SK-N-SH treated with all-trans-retinoic acid at 6 μM for 48 hours (cell line): ENCODE data around the gene ZBTB9.

ENCODE experiments used
- ATAC-seq: fragments of 200-7000 bp; cut with Tn5 transposase; 3 replicates; pipeline ENCODE4 v1.9.1; 2020; ENCODE audit warnings: mild to moderate bottlenecking, moderate library complexity
- ARNTL ChIP-seq: fragments of 450-650 bp; formaldehyde crosslinking; IDR thresholded peaks from 2 replicates; pipeline ENCODE4 v1.5.0; 2020; ENCODE audit warnings: low read depth, mild to moderate bottlenecking, moderate library complexity, borderline replicate concordance
- BACH2 ChIP-seq: fragments of 250-450 bp; sonication (Bioruptor Pico); IDR thresholded peaks from 2 replicates; pipeline ENCODE4 v1.9.0; 2021; ENCODE audit warnings: mild to moderate bottlenecking, borderline replicate concordance
- CSDC2 ChIP-seq: fragments of 250-450 bp; sonication (Bioruptor Pico); IDR thresholded peaks from 2 replicates; pipeline ENCODE4 v1.5.0; 2020; ENCODE audit warnings: mild to moderate bottlenecking, moderate library complexity
- ESRRG ChIP-seq: fragments of 250-450 bp; sonication (Bioruptor Pico); IDR thresholded peaks from 2 replicates; pipeline ENCODE4 v1.6.1; 2021; ENCODE audit warnings: mild to moderate bottlenecking
- GLIS3 ChIP-seq: fragments of 250-450 bp; sonication (Bioruptor Pico); IDR thresholded peaks from 2 replicates; pipeline ENCODE4 v1.5.0; 2020; ENCODE audit warnings: mild to moderate bottlenecking, moderate library complexity
- ISL1 ChIP-seq: fragments of 250-450 bp; sonication (Bioruptor Pico); IDR thresholded peaks from 2 replicates; pipeline ENCODE4 v2.1.2; 2022; ENCODE audit warnings: mild to moderate bottlenecking, moderate library complexity
- OSR1 ChIP-seq: fragments of 250-450 bp; sonication (Bioruptor Pico); IDR thresholded peaks from 2 replicates; pipeline ENCODE4 v1.8.0; 2022; ENCODE audit warnings: moderate library complexity, mild to moderate bottlenecking, inconsistent platforms
- PPARA ChIP-seq: fragments of 250-450 bp; sonication (Bioruptor Pico); IDR thresholded peaks from 2 replicates; pipeline ENCODE4 v1.5.0; 2020; ENCODE audit warnings: mild to moderate bottlenecking, borderline replicate concordance
- RARB ChIP-seq: fragments of 250-450 bp; sonication (Bioruptor Pico); IDR thresholded peaks from 2 replicates; pipeline ENCODE4 v1.8.0; 2021; ENCODE audit warnings: mild to moderate bottlenecking, moderate library complexity
- SNAI2 ChIP-seq: fragments of 250-450 bp; sonication (Bioruptor Pico); IDR thresholded peaks from 2 replicates; pipeline ENCODE4 v1.5.0; 2020; ENCODE audit warnings: mild to moderate bottlenecking, moderate library complexity
- TCF4 ChIP-seq: fragments of 250-450 bp; sonication (Bioruptor Pico); IDR thresholded peaks from 2 replicates; pipeline ENCODE4 v1.8.0; 2021; ENCODE audit warnings: mild to moderate bottlenecking, moderate library complexity, borderline replicate concordance
- TOX ChIP-seq: fragments of 250-450 bp; sonication (Bioruptor Pico); IDR thresholded peaks from 2 replicates; pipeline ENCODE4 v1.8.0; 2021; ENCODE audit warnings: mild to moderate bottlenecking, moderate library complexity, borderline replicate concordance
- ZC3H10 ChIP-seq: fragments of 250-450 bp; sonication (Bioruptor Pico); IDR thresholded peaks from 2 replicates; pipeline ENCODE4 v1.5.1; 2021; ENCODE audit warnings: mild to moderate bottlenecking, moderate library complexity
- ZFP3 ChIP-seq: fragments of 250-450 bp; sonication (Bioruptor Pico); IDR thresholded peaks from 2 replicates; pipeline ENCODE4 v1.5.0; 2020; ENCODE audit warnings: mild to moderate bottlenecking, moderate library complexity
- ZFP30 ChIP-seq: fragments of 450-650 bp; formaldehyde crosslinking; IDR thresholded peaks from 2 replicates; pipeline ENCODE4 v1.5.0; 2022; ENCODE audit warnings: mild to moderate bottlenecking, moderate library complexity
- ZNF565 ChIP-seq: fragments of 450-650 bp; formaldehyde crosslinking; conservative IDR thresholded peaks from 2 replicates; pipeline ENCODE4 v1.5.0; 2020; ENCODE audit warnings: low read depth, mild to moderate bottlenecking, moderate library complexity
- ZNF8 ChIP-seq: fragments of 450-650 bp; formaldehyde crosslinking; IDR thresholded peaks from 2 replicates; pipeline ENCODE4 v1.5.0; 2020; ENCODE audit warnings: mild to moderate bottlenecking, moderate library complexity
- TF ChIP-seq, protein P1 (sequence below): fragments of 250-450 bp; sonication (Bioruptor Pico); IDR thresholded peaks from 2 replicates; pipeline ENCODE4 v1.8.0; 2021; ENCODE audit warnings: low read depth, mild to moderate bottlenecking, moderate library complexity, borderline replicate concordance
- TF ChIP-seq, protein P2 (sequence below): fragments of 250-450 bp; sonication (Bioruptor Pico); IDR thresholded peaks from 2 replicates; pipeline ENCODE4 v1.5.0; 2020; ENCODE audit warnings: mild to moderate bottlenecking, moderate library complexity
- TF ChIP-seq, protein P3 (sequence below): fragments of 250-450 bp; sonication (Bioruptor Pico); IDR thresholded peaks from 2 replicates; pipeline ENCODE4 v1.8.0; 2020; ENCODE audit warnings: mild to moderate bottlenecking, moderate library complexity, borderline replicate concordance
- TF ChIP-seq, protein P4 (sequence below): fragments of 250-450 bp; sonication (Bioruptor Pico); IDR thresholded peaks from 2 replicates; pipeline ENCODE4 v1.5.1; 2020; ENCODE audit warnings: low read depth, mild to moderate bottlenecking, moderate library complexity
- TF ChIP-seq, protein P5 (sequence below): fragments of 250-450 bp; sonication (Bioruptor Pico); IDR thresholded peaks from 2 replicates; pipeline ENCODE4 v1.5.1; 2021; ENCODE audit warnings: mild to moderate bottlenecking, moderate library complexity

Gene ZBTB9

DNA sequence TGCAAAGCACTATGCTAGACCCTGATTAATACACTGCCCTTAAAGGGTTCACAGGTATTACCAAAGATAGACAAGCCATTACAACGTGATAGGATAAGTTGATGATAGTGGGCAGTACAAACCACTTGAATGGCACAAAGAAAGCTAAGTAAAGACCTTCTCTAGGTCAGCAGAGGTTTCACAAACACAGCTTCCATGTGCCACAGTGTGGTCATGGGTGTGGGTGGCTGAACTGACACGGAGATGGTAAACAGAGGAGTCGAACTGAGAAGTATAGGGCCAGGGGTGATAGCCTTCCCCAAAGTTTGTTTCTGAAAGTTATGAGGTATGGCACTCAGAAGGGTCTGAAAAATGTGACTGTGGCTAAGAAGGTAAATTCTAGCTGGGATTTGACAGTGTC is 4.3 kb downstream of the ZBTB9 start:
- ATAC-seq = no peak
- TF ChIP-seq, protein P1, sequence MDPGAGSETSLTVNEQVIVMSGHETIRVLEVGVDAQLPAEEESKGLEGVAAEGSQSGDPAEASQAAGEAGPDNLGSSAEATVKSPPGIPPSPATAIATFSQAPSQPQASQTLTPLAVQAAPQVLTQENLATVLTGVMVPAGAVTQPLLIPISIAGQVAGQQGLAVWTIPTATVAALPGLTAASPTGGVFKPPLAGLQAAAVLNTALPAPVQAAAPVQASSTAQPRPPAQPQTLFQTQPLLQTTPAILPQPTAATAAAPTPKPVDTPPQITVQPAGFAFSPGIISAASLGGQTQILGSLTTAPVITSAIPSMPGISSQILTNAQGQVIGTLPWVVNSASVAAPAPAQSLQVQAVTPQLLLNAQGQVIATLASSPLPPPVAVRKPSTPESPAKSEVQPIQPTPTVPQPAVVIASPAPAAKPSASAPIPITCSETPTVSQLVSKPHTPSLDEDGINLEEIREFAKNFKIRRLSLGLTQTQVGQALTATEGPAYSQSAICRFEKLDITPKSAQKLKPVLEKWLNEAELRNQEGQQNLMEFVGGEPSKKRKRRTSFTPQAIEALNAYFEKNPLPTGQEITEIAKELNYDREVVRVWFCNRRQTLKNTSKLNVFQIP (CRISPR knock-in tag) = no peak
- TF ChIP-seq SNAI2 (CRISPR knock-in tag) = no peak
- TF ChIP-seq, protein P2, sequence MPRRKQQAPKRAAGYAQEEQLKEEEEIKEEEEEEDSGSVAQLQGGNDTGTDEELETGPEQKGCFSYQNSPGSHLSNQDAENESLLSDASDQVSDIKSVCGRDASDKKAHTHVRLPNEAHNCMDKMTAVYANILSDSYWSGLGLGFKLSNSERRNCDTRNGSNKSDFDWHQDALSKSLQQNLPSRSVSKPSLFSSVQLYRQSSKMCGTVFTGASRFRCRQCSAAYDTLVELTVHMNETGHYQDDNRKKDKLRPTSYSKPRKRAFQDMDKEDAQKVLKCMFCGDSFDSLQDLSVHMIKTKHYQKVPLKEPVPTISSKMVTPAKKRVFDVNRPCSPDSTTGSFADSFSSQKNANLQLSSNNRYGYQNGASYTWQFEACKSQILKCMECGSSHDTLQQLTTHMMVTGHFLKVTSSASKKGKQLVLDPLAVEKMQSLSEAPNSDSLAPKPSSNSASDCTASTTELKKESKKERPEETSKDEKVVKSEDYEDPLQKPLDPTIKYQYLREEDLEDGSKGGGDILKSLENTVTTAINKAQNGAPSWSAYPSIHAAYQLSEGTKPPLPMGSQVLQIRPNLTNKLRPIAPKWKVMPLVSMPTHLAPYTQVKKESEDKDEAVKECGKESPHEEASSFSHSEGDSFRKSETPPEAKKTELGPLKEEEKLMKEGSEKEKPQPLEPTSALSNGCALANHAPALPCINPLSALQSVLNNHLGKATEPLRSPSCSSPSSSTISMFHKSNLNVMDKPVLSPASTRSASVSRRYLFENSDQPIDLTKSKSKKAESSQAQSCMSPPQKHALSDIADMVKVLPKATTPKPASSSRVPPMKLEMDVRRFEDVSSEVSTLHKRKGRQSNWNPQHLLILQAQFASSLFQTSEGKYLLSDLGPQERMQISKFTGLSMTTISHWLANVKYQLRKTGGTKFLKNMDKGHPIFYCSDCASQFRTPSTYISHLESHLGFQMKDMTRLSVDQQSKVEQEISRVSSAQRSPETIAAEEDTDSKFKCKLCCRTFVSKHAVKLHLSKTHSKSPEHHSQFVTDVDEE (CRISPR knock-in tag) = no peak
- no peak for TF ChIP-seq ISL1 (CRISPR knock-in tag)
- TF ChIP-seq BACH2 (CRISPR knock-in tag) = no peak
- TF ChIP-seq, protein P3, sequence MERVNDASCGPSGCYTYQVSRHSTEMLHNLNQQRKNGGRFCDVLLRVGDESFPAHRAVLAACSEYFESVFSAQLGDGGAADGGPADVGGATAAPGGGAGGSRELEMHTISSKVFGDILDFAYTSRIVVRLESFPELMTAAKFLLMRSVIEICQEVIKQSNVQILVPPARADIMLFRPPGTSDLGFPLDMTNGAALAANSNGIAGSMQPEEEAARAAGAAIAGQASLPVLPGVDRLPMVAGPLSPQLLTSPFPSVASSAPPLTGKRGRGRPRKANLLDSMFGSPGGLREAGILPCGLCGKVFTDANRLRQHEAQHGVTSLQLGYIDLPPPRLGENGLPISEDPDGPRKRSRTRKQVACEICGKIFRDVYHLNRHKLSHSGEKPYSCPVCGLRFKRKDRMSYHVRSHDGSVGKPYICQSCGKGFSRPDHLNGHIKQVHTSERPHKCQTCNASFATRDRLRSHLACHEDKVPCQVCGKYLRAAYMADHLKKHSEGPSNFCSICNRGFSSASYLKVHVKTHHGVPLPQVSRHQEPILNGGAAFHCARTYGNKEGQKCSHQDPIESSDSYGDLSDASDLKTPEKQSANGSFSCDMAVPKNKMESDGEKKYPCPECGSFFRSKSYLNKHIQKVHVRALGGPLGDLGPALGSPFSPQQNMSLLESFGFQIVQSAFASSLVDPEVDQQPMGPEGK (CRISPR knock-in tag) = no peak
- TF ChIP-seq ZNF565 = no peak
- no peak for TF ChIP-seq GLIS3
- TF ChIP-seq, protein P4, sequence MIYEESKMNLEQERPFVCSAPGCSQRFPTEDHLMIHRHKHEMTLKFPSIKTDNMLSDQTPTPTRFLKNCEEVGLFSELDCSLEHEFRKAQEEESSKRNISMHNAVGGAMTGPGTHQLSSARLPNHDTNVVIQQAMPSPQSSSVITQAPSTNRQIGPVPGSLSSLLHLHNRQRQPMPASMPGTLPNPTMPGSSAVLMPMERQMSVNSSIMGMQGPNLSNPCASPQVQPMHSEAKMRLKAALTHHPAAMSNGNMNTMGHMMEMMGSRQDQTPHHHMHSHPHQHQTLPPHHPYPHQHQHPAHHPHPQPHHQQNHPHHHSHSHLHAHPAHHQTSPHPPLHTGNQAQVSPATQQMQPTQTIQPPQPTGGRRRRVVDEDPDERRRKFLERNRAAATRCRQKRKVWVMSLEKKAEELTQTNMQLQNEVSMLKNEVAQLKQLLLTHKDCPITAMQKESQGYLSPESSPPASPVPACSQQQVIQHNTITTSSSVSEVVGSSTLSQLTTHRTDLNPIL (CRISPR knock-in tag) = no peak
- TF ChIP-seq CSDC2 = no peak
- TF ChIP-seq RARB (CRISPR knock-in tag) = no peak
- no peak for TF ChIP-seq ZC3H10 (CRISPR knock-in tag)
- no peak for TF ChIP-seq OSR1 (CRISPR knock-in tag)
- no peak for TF ChIP-seq ZNF8 (CRISPR knock-in tag)
- no peak for TF ChIP-seq ZFP30 (CRISPR knock-in tag)
- TF ChIP-seq TCF4 (CRISPR knock-in tag) = no peak
- TF ChIP-seq ZFP3 (CRISPR knock-in tag) = no peak
- no peak for TF ChIP-seq ARNTL (CRISPR knock-in tag)
- TF ChIP-seq, all 23 proteins: peak for 0

DNA sequence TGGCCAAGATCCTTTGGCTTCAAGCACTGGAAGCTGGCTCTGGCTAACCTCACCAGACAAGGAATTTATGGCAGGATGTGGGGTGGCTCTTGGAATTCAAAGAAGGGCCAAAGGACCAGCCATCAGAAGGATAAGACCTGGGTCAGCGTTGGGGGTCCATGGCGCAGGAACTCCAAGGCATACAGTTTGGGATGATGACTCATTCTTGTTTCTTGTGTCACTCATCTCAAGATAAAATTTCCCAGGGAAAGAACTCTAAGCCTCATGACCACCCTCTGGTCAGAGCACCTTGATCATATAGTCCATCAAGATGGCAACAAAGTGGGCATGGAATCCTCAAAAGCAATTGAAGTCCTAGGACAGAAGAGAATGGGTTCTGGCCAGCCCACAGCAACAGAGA is 4.8 kb downstream of the ZBTB9 start:
- TF ChIP-seq, protein P2 (CRISPR knock-in tag) = no peak
- TF ChIP-seq PPARA (CRISPR knock-in tag) (no peak), CSDC2 (no peak), BACH2 (CRISPR knock-in tag) (no peak), ZC3H10 (CRISPR knock-in tag) (no peak), ZFP30 (CRISPR knock-in tag) (no peak), ZFP3 (CRISPR knock-in tag) (no peak), TCF4 (CRISPR knock-in tag) (no peak), ESRRG (CRISPR knock-in tag) (no peak), TOX (CRISPR knock-in tag) (no peak), ARNTL (CRISPR knock-in tag) (no peak), ISL1 (CRISPR knock-in tag) (no peak), GLIS3 (no peak), RARB (CRISPR knock-in tag) (no peak), ZNF8 (CRISPR knock-in tag) (no peak)
- TF ChIP-seq, protein P3 (CRISPR knock-in tag) = no peak
- TF ChIP-seq, protein P4 (CRISPR knock-in tag) = no peak
- TF ChIP-seq, protein P5, sequence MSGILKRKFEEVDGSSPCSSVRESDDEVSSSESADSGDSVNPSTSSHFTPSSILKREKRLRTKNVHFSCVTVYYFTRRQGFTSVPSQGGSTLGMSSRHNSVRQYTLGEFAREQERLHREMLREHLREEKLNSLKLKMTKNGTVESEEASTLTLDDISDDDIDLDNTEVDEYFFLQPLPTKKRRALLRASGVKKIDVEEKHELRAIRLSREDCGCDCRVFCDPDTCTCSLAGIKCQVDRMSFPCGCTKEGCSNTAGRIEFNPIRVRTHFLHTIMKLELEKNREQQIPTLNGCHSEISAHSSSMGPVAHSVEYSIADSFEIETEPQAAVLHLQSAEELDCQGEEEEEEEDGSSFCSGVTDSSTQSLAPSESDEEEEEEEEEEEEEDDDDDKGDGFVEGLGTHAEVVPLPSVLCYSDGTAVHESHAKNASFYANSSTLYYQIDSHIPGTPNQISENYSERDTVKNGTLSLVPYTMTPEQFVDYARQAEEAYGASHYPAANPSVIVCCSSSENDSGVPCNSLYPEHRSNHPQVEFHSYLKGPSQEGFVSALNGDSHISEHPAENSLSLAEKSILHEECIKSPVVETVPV (CRISPR knock-in tag) = no peak
- no peak for ATAC-seq
